ENCODE measurements around the gene TAS2R1.

- TF ChIP-seq CTCF (IDR thresholded peaks at IDR 0.05 in 2 of 3, conservative IDR thresholded peaks at IDR 0.05 in 1 of 3; ENCODE audit: control insufficient read depth in 2 of 3, extremely low read depth in 1 of 3, insufficient read depth in 1 of 3, low read depth in 3 of 3, low read length in 3 of 3): no peak
- TF ChIP-seq FOXM1 (IDR thresholded peaks at IDR 0.05; ENCODE audit: low read depth, low read length): no peak
- TF ChIP-seq CREB1 (IDR thresholded peaks at IDR 0.05; ENCODE audit: low read depth): no peak
- TF ChIP-seq E4F1 (IDR thresholded peaks at IDR 0.05; ENCODE audit: borderline replicate concordance, partially characterized antibody): no peak
- TF ChIP-seq RFX5 (IDR thresholded peaks at IDR 0.05; ENCODE audit: low read depth, low read length): no peak
- TF ChIP-seq ATF2 (IDR thresholded peaks at IDR 0.05; ENCODE audit: low read length): no peak
- no peak for TF ChIP-seq BCL3 (IDR thresholded peaks at IDR 0.05; ENCODE audit: borderline replicate concordance, insufficient read depth, low read depth, low read length, poor library complexity, severe bottlenecking)
These were observed 4.4 kb downstream of the TAS2R1 start for GRCh38 chr5:9625731-9626130.
